Measurements from ENCODE around the gene AHRR. TPM values are rescaled to one million over a fixed set of nuclear protein-coding genes. Genes with fewer than 3 reads are reported as not detected.

Gene AHRR
- total and polyA plus RNA-seq, 2 of the 4 experiments (the other 2 are of a cell fraction), result 15.6 to 37.1 TPM

DNA sequence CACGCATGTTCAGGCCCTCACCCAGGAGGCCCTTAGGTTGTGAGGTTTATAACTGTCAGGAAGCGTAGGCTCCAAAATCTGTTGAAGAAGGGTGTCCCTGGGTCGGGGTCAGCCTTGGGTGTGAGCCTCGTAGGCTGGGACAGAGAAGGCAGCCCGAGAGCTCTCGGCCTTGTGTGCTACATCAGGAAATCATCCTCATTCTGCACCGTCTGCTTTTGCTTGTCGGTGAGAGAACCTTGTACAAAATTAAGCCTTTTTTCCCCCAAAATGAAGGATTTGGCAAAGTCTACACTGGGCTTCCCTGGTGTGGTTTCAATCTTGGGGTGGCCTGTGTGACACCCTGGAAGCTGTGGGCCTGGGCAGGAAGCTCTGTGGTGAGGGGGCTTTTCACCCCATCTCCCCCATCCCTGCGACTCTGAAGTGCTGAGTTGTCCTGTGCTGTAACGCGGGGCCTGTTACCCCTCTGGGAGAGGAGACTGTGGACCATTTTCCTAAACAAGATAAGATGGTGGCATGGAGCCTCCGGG, 55.3 kb downstream of the AHRR start:
- H3K56ac ChIP-seq (ENCODE audit: extremely low read depth, insufficient read depth, low read length), result no peak overlapping the region
- H4K8ac ChIP-seq (ENCODE audit: low read depth in 2 of 2, low read length in 2 of 2), result peak overlapping the region; percentile 64 to 99
- H4K5ac ChIP-seq (ENCODE audit: low read depth, low read length), result peak overlapping the region; percentile 52
- POLR2A ChIA-PET (ENCODE audit: unreplicated experiment), result no interaction called here
- H2BK120ac ChIP-seq (ENCODE audit: low read depth, low read length), result peak overlapping the region; percentile 100
- peak overlapping the region; percentile 95 for H2BK5ac ChIP-seq (ENCODE audit: low read depth, low read length, poor library complexity, severe bottlenecking)
- no CpG with 5 or more reads among the region's 12 CpGs for WGBS, 2 experiments (ENCODE audit: extremely low coverage in 2 of 2, insufficient read length in 1 of 2)
- H2AK5ac ChIP-seq (ENCODE audit: low read depth, low read length), result peak overlapping the region; percentile 99
- H3K14ac ChIP-seq (replicated peaks; ENCODE audit: low read depth, low read length), result peak overlapping the region; percentile 73; the same call in 1 of the 2 replicates
- no TSS peak for BruUV-seq (replicated peaks)
- peaks cover 33% of the 10 kb centered on the region for H3K36me3 ChIP-seq (ENCODE audit: control insufficient read depth, insufficient read depth, low read length)
- peaks cover 29% of the 10 kb centered on the region for H3K9me1 ChIP-seq (ENCODE audit: insufficient read depth, low read length)
- TF ChIP-seq BHLHE40 (IDR thresholded peaks at IDR 0.05; ENCODE audit: low read depth, low read length) (no peak), CHD1 (IDR thresholded peaks at IDR 0.05; ENCODE audit: low read depth, low read length) (no peak), MAFK (IDR thresholded peaks at IDR 0.05; ENCODE audit: low read depth, low read length) (no peak), MAZ (IDR thresholded peaks at IDR 0.05; ENCODE audit: borderline replicate concordance, low read depth, low read length) (no peak), MXI1 (IDR thresholded peaks at IDR 0.05; ENCODE audit: borderline replicate concordance, low read depth, low read length) (no peak), CEBPB (IDR thresholded peaks at IDR 0.05; ENCODE audit: low read depth, low read length) (no peak), RCOR1 (IDR thresholded peaks at IDR 0.05; ENCODE audit: insufficient replicate concordance, low read length) (no peak), FOS (IDR thresholded peaks at IDR 0.05; ENCODE audit: low read depth, low read length) (no peak), RFX5 (IDR thresholded peaks at IDR 0.05; ENCODE audit: low read depth, low read length) (no peak), POLR2A (IDR thresholded peaks at IDR 0.05; ENCODE audit: low read depth, low read length) (no peak), RAD21 (IDR thresholded peaks at IDR 0.05; ENCODE audit: low read length) (no peak)
- TF ChIP-seq, protein P1, sequence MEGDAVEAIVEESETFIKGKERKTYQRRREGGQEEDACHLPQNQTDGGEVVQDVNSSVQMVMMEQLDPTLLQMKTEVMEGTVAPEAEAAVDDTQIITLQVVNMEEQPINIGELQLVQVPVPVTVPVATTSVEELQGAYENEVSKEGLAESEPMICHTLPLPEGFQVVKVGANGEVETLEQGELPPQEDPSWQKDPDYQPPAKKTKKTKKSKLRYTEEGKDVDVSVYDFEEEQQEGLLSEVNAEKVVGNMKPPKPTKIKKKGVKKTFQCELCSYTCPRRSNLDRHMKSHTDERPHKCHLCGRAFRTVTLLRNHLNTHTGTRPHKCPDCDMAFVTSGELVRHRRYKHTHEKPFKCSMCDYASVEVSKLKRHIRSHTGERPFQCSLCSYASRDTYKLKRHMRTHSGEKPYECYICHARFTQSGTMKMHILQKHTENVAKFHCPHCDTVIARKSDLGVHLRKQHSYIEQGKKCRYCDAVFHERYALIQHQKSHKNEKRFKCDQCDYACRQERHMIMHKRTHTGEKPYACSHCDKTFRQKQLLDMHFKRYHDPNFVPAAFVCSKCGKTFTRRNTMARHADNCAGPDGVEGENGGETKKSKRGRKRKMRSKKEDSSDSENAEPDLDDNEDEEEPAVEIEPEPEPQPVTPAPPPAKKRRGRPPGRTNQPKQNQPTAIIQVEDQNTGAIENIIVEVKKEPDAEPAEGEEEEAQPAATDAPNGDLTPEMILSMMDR (conservative IDR thresholded peaks at IDR 0.05; ENCODE audit: low read depth, low read length), result no peak
- TF ChIP-seq, protein P2, sequence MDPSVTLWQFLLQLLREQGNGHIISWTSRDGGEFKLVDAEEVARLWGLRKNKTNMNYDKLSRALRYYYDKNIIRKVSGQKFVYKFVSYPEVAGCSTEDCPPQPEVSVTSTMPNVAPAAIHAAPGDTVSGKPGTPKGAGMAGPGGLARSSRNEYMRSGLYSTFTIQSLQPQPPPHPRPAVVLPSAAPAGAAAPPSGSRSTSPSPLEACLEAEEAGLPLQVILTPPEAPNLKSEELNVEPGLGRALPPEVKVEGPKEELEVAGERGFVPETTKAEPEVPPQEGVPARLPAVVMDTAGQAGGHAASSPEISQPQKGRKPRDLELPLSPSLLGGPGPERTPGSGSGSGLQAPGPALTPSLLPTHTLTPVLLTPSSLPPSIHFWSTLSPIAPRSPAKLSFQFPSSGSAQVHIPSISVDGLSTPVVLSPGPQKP (IDR thresholded peaks at IDR 0.05; ENCODE audit: borderline replicate concordance, low read depth, low read length), result no peak
- TF ChIP-seq, protein P3, sequence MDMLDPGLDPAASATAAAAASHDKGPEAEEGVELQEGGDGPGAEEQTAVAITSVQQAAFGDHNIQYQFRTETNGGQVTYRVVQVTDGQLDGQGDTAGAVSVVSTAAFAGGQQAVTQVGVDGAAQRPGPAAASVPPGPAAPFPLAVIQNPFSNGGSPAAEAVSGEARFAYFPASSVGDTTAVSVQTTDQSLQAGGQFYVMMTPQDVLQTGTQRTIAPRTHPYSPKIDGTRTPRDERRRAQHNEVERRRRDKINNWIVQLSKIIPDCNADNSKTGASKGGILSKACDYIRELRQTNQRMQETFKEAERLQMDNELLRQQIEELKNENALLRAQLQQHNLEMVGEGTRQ (IDR thresholded peaks at IDR 0.05; ENCODE audit: low read depth, low read length), result no peak
- no peak overlapping the region for H3K9ac ChIP-seq (ENCODE audit: low read depth, low read length)
- no peak overlapping the region for H3K18ac ChIP-seq (ENCODE audit: low read depth, low read length)
- peak overlapping the region; percentile 100 for H4K91ac ChIP-seq (ENCODE audit: insufficient read depth, low read depth, low read length)
- H2BK15ac ChIP-seq (ENCODE audit: low read depth, low read length), result peak overlapping the region; percentile 100; the same call in 2 of the 3 replicates
- H2AFZ ChIP-seq (replicated peaks; ENCODE audit: low read length, poor library complexity), result no peak overlapping the region
- H2BK20ac ChIP-seq (ENCODE audit: low read depth, low read length), result peak overlapping the region; percentile 99
- no peak overlapping the region for H3K4me2 ChIP-seq (ENCODE audit: low read depth, low read length)
- in situ Hi-C loops (cut with MboI; ENCODE audit: low sequenced_read_pairs) (no loop called here), intact Hi-C loops (cut with micrococcal nuclease) (no loop called here), dilution Hi-C loops (cut with HindIII; ENCODE audit: low sequenced_read_pairs, unreplicated experiment) (no loop called here)
- H3K27me3 ChIP-seq (ENCODE audit: control insufficient read depth, insufficient read depth, low read length), result no peaks in the 10 kb centered on the region
- H3K9me3 ChIP-seq (ENCODE audit: control insufficient read depth, insufficient read depth, low read length), result no peaks in the 10 kb centered on the region
- ATAC-seq (ENCODE audit: low read depth) (no peak), DNase-seq (no peak)
- H2AK9ac ChIP-seq (replicated peaks; ENCODE audit: low read depth, low read length, poor library complexity), result peak overlapping the region; percentile 66
- peak overlapping the region; percentile 100 for H3K4ac ChIP-seq (ENCODE audit: low read depth, low read length)
- peaks cover 24 to 85% of the 10 kb centered on the region in 2 experiments for H3K79me1 ChIP-seq (ENCODE audit: low read depth in 1 of 2, low read length in 2 of 2)
- CTCF ChIA-PET, result no interaction called here
- no peak overlapping the region for H3K4me3 ChIP-seq (ENCODE audit: insufficient read depth, low read depth, low read length)
- no peaks in the 10 kb centered on the region for H4K20me1 ChIP-seq (ENCODE audit: insufficient read depth, low read length)
- H3K23ac ChIP-seq (ENCODE audit: low read depth, low read length), result peak overlapping the region; percentile 55; the same call in 1 of the 2 replicates
- peak overlapping the region; percentile 98 for H3K27ac ChIP-seq (ENCODE audit: insufficient read depth, low read length)
- peaks cover 43% of the 10 kb centered on the region for H3K4me1 ChIP-seq (ENCODE audit: control insufficient read depth, insufficient read depth, low read length)
